ENCODE data around the gene CD248. TPM values are rescaled to one million over a fixed set of nuclear protein-coding genes. Genes with fewer than 3 reads are reported as not detected.
"Not testable (repeated sequence)": the region's sequence is repeated elsewhere in the genome, so short reads cannot be mapped to it uniquely, and the experiment has no call there.

The CD248 gene
- 20.7 TPM for total RNA-seq (ENCODE audit: insufficient read depth, low replicate concordance)

GRCh38 chr11:66316849-66317251 is at the start of gene CD248:
TSS of gene CD248 (minus strand) at chr11:66317044. CDS start at chr11:66317027, 17 bp downstream.
- peak; percentile 95 for DNase-seq (ENCODE audit: low spot score)

- no peak for DNase-seq (ENCODE audit: low spot score)
Observed at GRCh38 chr11:66365711-66366619, 49.1 kb upstream of the CD248 start.

- no peak for DNase-seq (ENCODE audit: low spot score)
Observed at GRCh38 chr11:66365166-66365565, 48.3 kb upstream of the CD248 start.

GRCh38 chr11:66363805-66364535 is 47.1 kb upstream of the CD248 start:
- DNase-seq (ENCODE audit: low spot score) = no peak

- no peak for DNase-seq (ENCODE audit: low spot score)
Observed at GRCh38 chr11:66363187-66363601, 46.4 kb upstream of the CD248 start.

- no peak for DNase-seq (ENCODE audit: low spot score)
Observed at GRCh38 chr11:66362481-66363147, 45.8 kb upstream of the CD248 start.

GRCh38 chr11:66361502-66361941 is 44.7 kb upstream of the CD248 start:
- DNase-seq (ENCODE audit: low spot score) = no peak

- no peak for DNase-seq (ENCODE audit: low spot score)
Observed at GRCh38 chr11:66360406-66361073, 43.7 kb upstream of the CD248 start.

- DNase-seq (ENCODE audit: low spot score) = no peak
Observed at GRCh38 chr11:66359662-66360087, 42.8 kb upstream of the CD248 start.

- DNase-seq (ENCODE audit: low spot score) = not testable (repeated sequence)
Observed at GRCh38 chr11:66350560-66351235, 33.9 kb upstream of the CD248 start.

- peak; percentile 44 for DNase-seq (ENCODE audit: low spot score)
Observed at GRCh38 chr11:66349084-66349386, 32.2 kb upstream of the CD248 start.

GRCh38 chr11:66347425-66348276 is 30.8 kb upstream of the CD248 start, which contains the start of gene B4GAT1:
TSS of gene B4GAT1 (minus strand) at chr11:66347629. CDS start at chr11:66347545, 84 bp downstream.
- DNase-seq (ENCODE audit: low spot score) = peak; percentile 89

GRCh38 chr11:66346476-66347424 is 29.9 kb upstream of the CD248 start:
- DNase-seq (ENCODE audit: low spot score) = no peak

- no peak for DNase-seq (ENCODE audit: low spot score)
Observed at GRCh38 chr11:66345316-66345649, 28.4 kb upstream of the CD248 start.

GRCh38 chr11:66344550-66345315 is 27.9 kb upstream of the CD248 start, which contains the start of gene BRMS1:
TSS of gene BRMS1 (minus strand) at chr11:66345104. CDS start at chr11:66342234, 2,870 bp downstream.
- peak; percentile 98 for DNase-seq (ENCODE audit: low spot score)

GRCh38 chr11:66343176-66343575 is 26.3 kb upstream of the CD248 start:
- DNase-seq (ENCODE audit: low spot score) = no peak

- DNase-seq (ENCODE audit: low spot score) = no peak
Observed at GRCh38 chr11:66341502-66342126, 24.8 kb upstream of the CD248 start.
